Stomach (tissue), 4 donors: ENCODE data around the gene THSD4.

Source experiments
- EP300 ChIP-seq: sonication (generic); formaldehyde crosslinking; IDR thresholded peaks from one replicate; pipeline ENCODE4 v1.6.1; 2017; ENCODE audit warnings: antibody characterized with exemption
- POLR2A ChIP-seq, 4 donors: fragments of 450-650 bp; IDR thresholded peaks; one replicate each; pipeline ENCODE4 v1.6.1; 2016; ENCODE audit warnings: antibody characterized with exemption in 4 of 4, control low read depth in 2 of 4, mild to moderate bottlenecking in 1 of 4, moderate library complexity in 1 of 4
- POLR2AphosphoS5 ChIP-seq, 3 donors: sonication (generic); formaldehyde crosslinking; IDR thresholded peaks; one replicate each; pipeline ENCODE4 v1.6.1; 2016; ENCODE audit warnings: antibody characterized with exemption in 3 of 3
- TF ChIP-seq, protein P1 (sequence below), 7 experiments: fragments of 450-650 bp in 4 of 7; fragments of 200-600 bp in 3 of 7; sonication (generic) in 3 of 7; IDR thresholded peaks; one replicate each; pipeline ENCODE4 v1.5.1; 2016 to 2019; ENCODE audit warnings: antibody characterized with exemption in 7 of 7, control low read depth in 2 of 7, mild to moderate bottlenecking in 1 of 7

DNA sequence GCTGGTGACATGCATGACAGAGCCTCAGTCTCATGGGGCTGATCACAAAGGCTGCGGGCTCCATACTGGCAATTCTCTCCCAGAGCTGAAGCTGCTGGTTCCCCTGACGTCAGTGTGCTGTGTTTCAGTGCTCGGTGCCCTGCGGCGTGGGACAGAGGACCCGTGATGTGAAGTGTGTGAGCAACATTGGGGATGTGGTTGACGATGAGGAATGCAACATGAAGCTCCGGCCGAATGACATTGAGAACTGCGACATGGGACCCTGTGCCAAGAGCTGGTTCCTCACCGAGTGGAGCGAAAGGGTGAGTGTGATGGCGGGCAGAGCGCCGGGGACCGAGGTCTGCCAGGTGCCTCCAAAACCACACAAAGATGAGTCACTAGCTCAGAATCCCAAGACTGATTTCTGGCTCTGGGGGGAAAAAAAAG, 633.0 kb downstream of the THSD4 start:
- TF ChIP-seq, protein P1, sequence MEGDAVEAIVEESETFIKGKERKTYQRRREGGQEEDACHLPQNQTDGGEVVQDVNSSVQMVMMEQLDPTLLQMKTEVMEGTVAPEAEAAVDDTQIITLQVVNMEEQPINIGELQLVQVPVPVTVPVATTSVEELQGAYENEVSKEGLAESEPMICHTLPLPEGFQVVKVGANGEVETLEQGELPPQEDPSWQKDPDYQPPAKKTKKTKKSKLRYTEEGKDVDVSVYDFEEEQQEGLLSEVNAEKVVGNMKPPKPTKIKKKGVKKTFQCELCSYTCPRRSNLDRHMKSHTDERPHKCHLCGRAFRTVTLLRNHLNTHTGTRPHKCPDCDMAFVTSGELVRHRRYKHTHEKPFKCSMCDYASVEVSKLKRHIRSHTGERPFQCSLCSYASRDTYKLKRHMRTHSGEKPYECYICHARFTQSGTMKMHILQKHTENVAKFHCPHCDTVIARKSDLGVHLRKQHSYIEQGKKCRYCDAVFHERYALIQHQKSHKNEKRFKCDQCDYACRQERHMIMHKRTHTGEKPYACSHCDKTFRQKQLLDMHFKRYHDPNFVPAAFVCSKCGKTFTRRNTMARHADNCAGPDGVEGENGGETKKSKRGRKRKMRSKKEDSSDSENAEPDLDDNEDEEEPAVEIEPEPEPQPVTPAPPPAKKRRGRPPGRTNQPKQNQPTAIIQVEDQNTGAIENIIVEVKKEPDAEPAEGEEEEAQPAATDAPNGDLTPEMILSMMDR (IDR thresholded peaks at IDR 0.05): no peak
- TF ChIP-seq POLR2A (IDR thresholded peaks at IDR 0.05) (no peak), POLR2AphosphoS5 (IDR thresholded peaks at IDR 0.05) (no peak), EP300 (no peak)
